IPS-18a (cell line): ENCODE results near the gene AVL9.
"Not testable (repeated sequence)": the region's sequence is repeated elsewhere in the genome, so short reads cannot be mapped to it uniquely, and the experiment has no call there.

Experiments
- H3K27ac ChIP-seq: one replicate; pipeline ENCODE4 v1.5.1; 2013; ENCODE audit warnings: low read length
- H3K27me3 ChIP-seq: one replicate; pipeline ENCODE4 v1.6.1; 2013; ENCODE audit warnings: mild to moderate bottlenecking, low read length; ENCODE audit not compliant: control insufficient read depth, insufficient read depth
- H3K36me3 ChIP-seq: one replicate; pipeline ENCODE4 v1.6.1; 2013; ENCODE audit warnings: low read depth, low read length; ENCODE audit not compliant: control insufficient read depth
- H3K4me1 ChIP-seq: one replicate; pipeline ENCODE4 v1.6.1; 2013; ENCODE audit warnings: low read depth, low read length; ENCODE audit not compliant: control insufficient read depth
- H3K4me3 ChIP-seq: one replicate; pipeline ENCODE4 v1.5.1; 2013; ENCODE audit warnings: low read length
- H3K9ac ChIP-seq: one replicate; pipeline ENCODE4 v1.6.1; 2013; ENCODE audit warnings: mild to moderate bottlenecking, low read length, moderate library complexity
- H3K9me3 ChIP-seq: one replicate; pipeline ENCODE4 v1.6.1; 2013; ENCODE audit warnings: low read depth, low read length; ENCODE audit not compliant: control insufficient read depth

Gene AVL9

GRCh38 chr7:32601196-32601595, 105.9 kb downstream of the AVL9 start:
- H3K27ac ChIP-seq, H3K9ac ChIP-seq, H3K27me3 ChIP-seq, H3K4me3 ChIP-seq, H3K36me3 ChIP-seq, H3K9me3 ChIP-seq, H3K4me1 ChIP-seq: not testable (repeated sequence)

- Histone ChIP-seq H3K9ac (no peak overlapping the region), H3K4me1 (no peaks in the 10 kb centered on the region), H3K36me3 (no peaks in the 10 kb centered on the region), H3K4me3 (no peak overlapping the region), H3K27me3 (no peaks in the 10 kb centered on the region), H3K27ac (no peak overlapping the region), H3K9me3 (peaks cover 7% of the 10 kb centered on the region)
Observed at GRCh38 chr7:32602470-32602869, 107.2 kb downstream of the AVL9 start.

DNA sequence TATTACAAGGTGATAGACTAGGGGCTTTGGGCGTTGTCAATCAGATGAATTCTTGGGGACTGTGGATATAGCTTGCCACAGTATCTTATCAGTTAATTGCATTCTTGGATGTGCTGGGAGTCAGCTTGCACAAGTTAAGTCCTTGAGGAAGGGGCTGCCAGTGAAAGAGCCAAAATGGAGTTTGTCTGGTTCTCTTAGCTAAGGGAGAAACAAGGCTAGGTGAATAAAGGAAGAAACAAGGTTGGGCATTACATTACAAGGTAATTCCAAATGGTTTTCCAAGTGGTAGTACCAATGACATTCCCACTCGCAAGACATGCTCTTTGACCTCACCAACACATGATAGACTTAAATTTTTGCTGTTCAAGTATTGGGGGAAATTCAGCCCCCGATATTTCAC, 108.2 kb downstream of the AVL9 start:
- not testable (repeated sequence) for H3K4me1 ChIP-seq, H3K9me3 ChIP-seq, H3K27ac ChIP-seq, H3K4me3 ChIP-seq, H3K36me3 ChIP-seq, H3K27me3 ChIP-seq, H3K9ac ChIP-seq

GRCh38 chr7:32604047-32604446, 108.8 kb downstream of the AVL9 start:
- H3K4me3 ChIP-seq, H3K9me3 ChIP-seq, H3K9ac ChIP-seq, H3K36me3 ChIP-seq, H3K27ac ChIP-seq, H3K27me3 ChIP-seq, H3K4me1 ChIP-seq: not testable (repeated sequence)

- Histone ChIP-seq H3K27ac (no peak overlapping the region), H3K4me1 (no peaks in the 10 kb centered on the region), H3K9me3 (peaks cover 7% of the 10 kb centered on the region), H3K27me3 (no peaks in the 10 kb centered on the region), H3K4me3 (no peak overlapping the region), H3K36me3 (no peaks in the 10 kb centered on the region), H3K9ac (no peak overlapping the region)
Observed at GRCh38 chr7:32605032-32605431, 109.7 kb downstream of the AVL9 start.

DNA sequence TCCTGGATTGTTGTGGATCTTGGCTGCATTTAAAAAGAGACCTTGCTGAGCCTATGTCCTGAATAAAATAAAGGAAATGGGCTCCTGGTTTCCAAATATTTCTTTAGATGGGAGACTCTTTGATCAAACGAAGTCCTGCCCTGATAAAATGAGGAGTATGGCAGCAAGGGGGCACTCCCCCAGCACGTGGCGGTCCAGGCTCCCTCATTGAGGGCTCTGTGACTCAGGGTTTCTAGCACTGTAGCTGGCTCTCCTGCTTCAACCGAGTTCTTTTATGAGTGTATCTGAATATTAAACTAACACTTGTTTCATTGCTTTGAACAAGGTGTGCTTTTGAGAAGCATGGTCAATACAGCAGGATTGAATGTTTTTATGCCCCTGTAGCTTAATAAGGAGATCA, 114.2 kb downstream of the AVL9 start:
- no peak overlapping the region for H3K27ac ChIP-seq
- H3K9me3 ChIP-seq: peaks cover 7% of the 10 kb centered on the region
- H3K36me3 ChIP-seq: no peaks in the 10 kb centered on the region
- H3K27me3 ChIP-seq: no peaks in the 10 kb centered on the region
- no peak overlapping the region for H3K9ac ChIP-seq
- peaks cover 9% of the 10 kb centered on the region for H3K4me1 ChIP-seq
- no peak overlapping the region for H3K4me3 ChIP-seq

- H3K27me3 ChIP-seq: no peaks in the 10 kb centered on the region
- H3K4me3 ChIP-seq: no peak overlapping the region
- H3K27ac ChIP-seq: no peak overlapping the region
- H3K36me3 ChIP-seq: no peaks in the 10 kb centered on the region
- no peaks in the 10 kb centered on the region for H3K9me3 ChIP-seq
- H3K9ac ChIP-seq: no peak overlapping the region
- peaks cover 9% of the 10 kb centered on the region for H3K4me1 ChIP-seq
Observed at GRCh38 chr7:32611201-32612099, 116.2 kb downstream of the AVL9 start.

DNA sequence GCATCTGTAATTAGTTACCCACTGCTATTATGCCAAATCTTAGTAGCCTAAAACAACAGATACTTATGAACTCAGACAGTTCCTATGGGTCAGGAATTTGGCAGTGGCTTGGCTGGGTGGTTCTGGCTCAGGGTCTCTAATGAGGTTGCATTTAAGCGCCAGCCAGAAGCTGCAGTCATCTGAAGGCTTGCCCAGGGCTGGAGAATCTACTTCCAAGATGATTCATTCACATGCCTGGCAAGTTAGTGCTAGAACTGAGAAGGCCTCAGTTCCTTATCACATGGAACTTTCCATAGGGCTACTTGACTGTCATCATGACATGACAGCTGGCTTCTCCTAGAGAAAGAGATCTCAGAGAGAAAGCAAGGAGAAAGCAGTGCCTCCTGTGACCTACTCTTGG, 121.3 kb downstream of the AVL9 start:
- Histone ChIP-seq H3K4me3 (no peak overlapping the region), H3K9ac (no peak overlapping the region), H3K4me1 (peaks cover 18% of the 10 kb centered on the region), H3K27me3 (no peaks in the 10 kb centered on the region), H3K27ac (no peak overlapping the region), H3K36me3 (no peaks in the 10 kb centered on the region), H3K9me3 (no peaks in the 10 kb centered on the region)

DNA sequence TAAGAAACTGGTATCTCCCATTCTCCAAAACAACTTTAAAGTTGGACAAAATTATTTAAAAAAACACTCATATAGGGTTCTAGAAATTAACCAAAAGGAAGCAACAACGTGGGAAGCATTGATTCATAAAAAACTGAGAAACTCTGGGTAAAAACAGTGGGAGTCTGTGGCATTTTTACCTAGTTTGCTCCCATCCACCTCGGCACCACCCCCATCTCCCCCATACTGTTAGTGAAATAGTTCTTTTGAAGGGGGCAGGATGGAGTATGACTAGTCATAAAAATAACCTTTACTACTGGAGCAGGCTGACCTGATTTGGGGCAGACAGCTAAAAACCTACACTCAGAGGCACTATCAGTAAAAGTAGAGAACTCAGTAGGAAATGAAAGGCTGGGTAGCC, 123.2 kb downstream of the AVL9 start:
- Histone ChIP-seq H3K9me3 (no peaks in the 10 kb centered on the region), H3K4me3 (no peak overlapping the region), H3K9ac (no peak overlapping the region), H3K4me1 (peaks cover 17% of the 10 kb centered on the region), H3K27ac (no peak overlapping the region), H3K27me3 (no peaks in the 10 kb centered on the region), H3K36me3 (no peaks in the 10 kb centered on the region)

DNA sequence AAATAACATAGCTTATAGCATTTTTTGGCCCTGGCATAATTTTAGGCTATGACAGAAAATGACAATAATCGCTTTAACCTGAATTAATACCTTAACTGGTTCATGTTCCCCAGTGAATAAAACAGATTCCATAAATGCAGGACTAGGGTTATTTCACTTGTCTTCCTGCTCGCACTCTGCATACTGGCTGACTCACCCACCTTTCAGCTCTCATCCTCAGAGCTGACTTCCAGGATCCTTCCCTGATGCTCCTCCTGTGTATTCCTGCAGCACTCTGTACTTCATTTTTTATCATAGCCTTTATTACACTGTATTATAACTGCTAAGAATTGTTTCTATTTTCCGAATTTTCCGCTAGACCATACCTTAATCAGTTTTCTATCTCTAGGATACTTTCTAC, 123.7 kb downstream of the AVL9 start:
- no peak overlapping the region for H3K9ac ChIP-seq
- H3K4me1 ChIP-seq: peaks cover 17% of the 10 kb centered on the region
- H3K4me3 ChIP-seq: no peak overlapping the region
- no peak overlapping the region for H3K27ac ChIP-seq
- H3K27me3 ChIP-seq: no peaks in the 10 kb centered on the region
- H3K36me3 ChIP-seq: no peaks in the 10 kb centered on the region
- no peaks in the 10 kb centered on the region for H3K9me3 ChIP-seq

DNA sequence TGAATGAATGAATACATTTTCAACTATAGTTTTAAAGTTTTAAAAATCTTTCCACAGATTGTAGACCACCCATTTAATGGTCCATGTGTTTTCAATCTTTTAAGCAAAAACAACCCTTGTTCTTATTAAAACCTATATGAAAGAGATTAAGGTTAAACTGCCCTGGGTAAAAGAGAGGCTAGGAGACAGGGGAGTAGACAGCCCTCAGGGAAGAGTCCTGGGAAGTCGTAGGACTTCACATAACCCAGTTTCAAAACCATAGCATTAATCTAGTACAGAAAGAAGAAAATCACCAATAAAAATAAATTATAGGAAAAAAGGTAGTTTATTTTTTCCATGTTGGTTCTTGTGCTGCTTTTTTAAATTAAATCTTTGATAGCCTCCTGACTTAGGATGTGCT, 124.1 kb downstream of the AVL9 start:
- not testable (repeated sequence) for H3K27ac ChIP-seq, H3K9me3 ChIP-seq, H3K4me3 ChIP-seq, H3K36me3 ChIP-seq, H3K27me3 ChIP-seq, H3K9ac ChIP-seq
- H3K4me1 ChIP-seq: peaks cover 17% of the 10 kb centered on the region

GRCh38 chr7:32631021-32631420, 135.7 kb downstream of the AVL9 start:
- Histone ChIP-seq H3K27ac (no peak overlapping the region), H3K9me3 (no peaks in the 10 kb centered on the region), H3K4me3 (no peak overlapping the region), H3K4me1 (no peaks in the 10 kb centered on the region), H3K36me3 (no peaks in the 10 kb centered on the region), H3K27me3 (no peaks in the 10 kb centered on the region), H3K9ac (no peak overlapping the region)
